HEK293T (cell line): ENCODE results near the gene PSTPIP2.

Experiments used
- ARNT ChIP-seq: fragments of 450-650 bp; IDR thresholded peaks from 2 replicates; pipeline ENCODE4 v1.6.1; 2017; ENCODE audit warnings: mild to moderate bottlenecking
- FOXA1 ChIP-seq: fragments of 450-650 bp; IDR thresholded peaks from 2 replicates; pipeline ENCODE4 v1.6.1; 2016; ENCODE audit warnings: mild to moderate bottlenecking
- FOXM1 ChIP-seq: fragments of 450-650 bp; IDR thresholded peaks from 2 replicates; pipeline ENCODE4 v1.6.1; 2017; ENCODE audit warnings: mild to moderate bottlenecking, borderline replicate concordance
- NFRKB ChIP-seq: fragments of 450-650 bp; IDR thresholded peaks from 2 replicates; pipeline ENCODE4 v1.6.1; 2016; ENCODE audit warnings: mild to moderate bottlenecking, moderate library complexity
- SUZ12 ChIP-seq: fragments of 450-650 bp; IDR thresholded peaks from 2 replicates; pipeline ENCODE4 v1.6.1; 2016; ENCODE audit warnings: mild to moderate bottlenecking

DNA sequence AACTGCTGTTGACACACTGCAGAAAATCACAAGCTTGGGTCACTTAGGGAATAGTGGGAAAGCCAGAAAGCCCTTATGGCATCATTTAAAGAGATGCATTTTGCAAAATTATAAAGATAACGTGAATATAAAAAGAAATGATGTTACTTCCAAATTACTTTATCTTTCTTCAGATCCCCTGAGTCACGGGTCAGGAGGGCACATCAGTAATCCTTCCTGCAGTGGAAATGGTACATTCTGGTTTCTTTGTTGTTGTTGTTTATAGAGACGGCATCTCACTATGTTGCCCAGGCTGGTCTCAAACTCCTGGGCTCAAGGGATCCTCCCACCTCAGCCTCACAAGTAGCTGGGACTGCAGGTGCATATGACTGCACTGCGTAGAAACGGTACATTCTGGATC lies 95.1 kb downstream of the PSTPIP2 start:
- TF ChIP-seq NFRKB: no peak
- no peak for TF ChIP-seq FOXM1
- no peak for TF ChIP-seq ARNT
- no peak for TF ChIP-seq SUZ12
- no peak for TF ChIP-seq FOXA1
